Measurements from ENCODE around the gene TSPAN3. TPM values are rescaled to one million over a fixed set of nuclear protein-coding genes. Genes with fewer than 3 reads are reported as not detected.

Gene TSPAN3
- total RNA-seq, 3 donors from 2014 or later = 148 to 398 (median 292) TPM

GRCh38 chr15:77012868-77013267 lies 58.0 kb downstream of the TSPAN3 start:
- Histone ChIP-seq H3K27me3 (no peaks in the 10 kb centered on the region), H3K36me3 (no peaks in the 10 kb centered on the region), H3K4me3 (no peak overlapping the region), H3K9me3 (no peaks in the 10 kb centered on the region), H3K4me1 (no peaks in the 10 kb centered on the region), H3K27ac (no peak overlapping the region)
- no peak for DNase-seq (ENCODE audit: low spot score in 2 of 2)
- TF ChIP-seq POLR2AphosphoS5 (IDR thresholded peaks at IDR 0.05) (no peak), CTCF (IDR thresholded peaks at IDR 0.05) (no peak), POLR2A (IDR thresholded peaks at IDR 0.05) (no peak)
- intact Hi-C loops (cut with DNase I; ENCODE audit: low total_unique reads) = no loop called here

GRCh38 chr15:77012117-77012712 lies 58.7 kb downstream of the TSPAN3 start:
- TF ChIP-seq POLR2A (IDR thresholded peaks at IDR 0.05) = no peak
- TF ChIP-seq CTCF (IDR thresholded peaks at IDR 0.05) = no peak
- TF ChIP-seq POLR2AphosphoS5 (IDR thresholded peaks at IDR 0.05) = no peak
- Histone ChIP-seq H3K27ac (no peak overlapping the region), H3K9me3 (no peaks in the 10 kb centered on the region), H3K36me3 (no peaks in the 10 kb centered on the region), H3K4me3 (no peak overlapping the region), H3K27me3 (no peaks in the 10 kb centered on the region), H3K4me1 (no peaks in the 10 kb centered on the region)
- intact Hi-C loops (cut with DNase I; ENCODE audit: low total_unique reads) = no loop called here
- DNase-seq (ENCODE audit: low spot score in 2 of 2) = no peak

- no peak overlapping the region for H3K27ac ChIP-seq
- no peaks in the 10 kb centered on the region for H3K4me1 ChIP-seq
- no peaks in the 10 kb centered on the region for H3K27me3 ChIP-seq
- DNase-seq (ENCODE audit: low spot score in 2 of 2) = no peak
- no peaks in the 10 kb centered on the region for H3K9me3 ChIP-seq
- H3K36me3 ChIP-seq = no peaks in the 10 kb centered on the region
- no peak overlapping the region for H3K4me3 ChIP-seq
- intact Hi-C loops (cut with DNase I; ENCODE audit: low total_unique reads) = no loop called here
- TF ChIP-seq POLR2A (IDR thresholded peaks at IDR 0.05) (no peak), POLR2AphosphoS5 (IDR thresholded peaks at IDR 0.05) (no peak), CTCF (IDR thresholded peaks at IDR 0.05) (no peak)
Measured at GRCh38 chr15:77010857-77011256, 60.1 kb downstream of the TSPAN3 start.

DNA sequence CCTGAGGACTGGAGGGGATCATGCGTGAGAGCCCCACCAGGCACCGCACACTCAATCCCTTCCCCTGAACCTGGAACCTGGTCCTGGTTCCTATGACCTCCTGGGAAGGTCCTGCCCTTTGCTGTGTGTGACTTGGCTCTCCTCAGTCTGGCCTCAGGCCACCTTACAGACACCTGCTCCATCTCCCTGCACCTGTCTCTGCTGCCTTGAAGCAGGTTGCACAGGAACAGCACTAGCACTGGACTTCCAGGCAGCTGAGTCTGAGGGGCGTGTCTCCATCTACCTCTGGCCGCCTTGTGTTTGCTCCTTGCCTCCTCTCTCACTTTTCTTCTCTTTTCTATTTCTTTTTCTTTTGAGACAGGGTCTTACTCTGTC lies 60.6 kb downstream of the TSPAN3 start:
- Histone ChIP-seq H3K4me1 (no peaks in the 10 kb centered on the region), H3K36me3 (no peaks in the 10 kb centered on the region), H3K4me3 (no peak overlapping the region), H3K27me3 (no peaks in the 10 kb centered on the region), H3K9me3 (no peaks in the 10 kb centered on the region), H3K27ac (no peak overlapping the region)
- intact Hi-C loops (cut with DNase I; ENCODE audit: low total_unique reads) = no loop called here
- no peak for DNase-seq (ENCODE audit: low spot score in 2 of 2)
- TF ChIP-seq POLR2A (IDR thresholded peaks at IDR 0.05) (no peak), POLR2AphosphoS5 (IDR thresholded peaks at IDR 0.05) (no peak), CTCF (IDR thresholded peaks at IDR 0.05) (no peak)

DNA sequence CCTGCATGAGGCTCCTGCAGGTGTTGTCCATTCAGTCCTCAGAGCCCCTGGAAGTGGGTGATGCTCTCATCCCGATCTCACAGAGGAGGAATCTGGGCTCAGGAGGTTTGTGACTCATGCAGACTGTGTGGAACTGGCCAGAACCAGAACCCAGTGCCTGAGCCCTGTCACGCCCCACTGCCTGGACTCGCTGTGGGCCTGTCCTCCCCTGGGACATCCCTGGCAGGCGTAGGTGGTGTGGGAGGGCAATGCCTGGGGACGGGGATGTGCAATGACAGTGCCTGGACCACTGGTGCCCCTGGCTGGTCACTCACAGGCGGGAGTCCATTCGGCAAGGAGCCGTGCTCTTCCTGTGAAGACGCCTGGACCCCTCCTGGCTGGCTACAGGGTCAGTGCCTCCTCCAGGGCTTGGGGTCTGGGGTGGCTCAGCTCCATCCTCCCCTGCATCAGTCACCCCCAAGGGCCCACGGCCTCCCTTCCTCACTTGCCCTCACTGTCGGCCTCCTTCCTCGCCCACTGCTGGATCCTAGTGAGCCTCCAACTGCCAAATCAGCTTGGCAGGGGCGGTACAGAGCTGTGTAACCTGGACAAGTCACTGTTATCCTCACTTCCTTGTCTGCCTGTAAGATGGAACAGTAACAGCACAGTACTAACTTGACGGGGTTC lies 61.1 kb downstream of the TSPAN3 start:
- no peaks in the 10 kb centered on the region for H3K4me1 ChIP-seq
- no peaks in the 10 kb centered on the region for H3K9me3 ChIP-seq
- H3K27ac ChIP-seq = no peak overlapping the region
- H3K27me3 ChIP-seq = no peaks in the 10 kb centered on the region
- intact Hi-C loops (cut with DNase I; ENCODE audit: low total_unique reads) = no loop called here
- no peak for DNase-seq (ENCODE audit: low spot score in 2 of 2)
- TF ChIP-seq POLR2A (IDR thresholded peaks at IDR 0.05) (no peak), CTCF (IDR thresholded peaks at IDR 0.05) (no peak), POLR2AphosphoS5 (IDR thresholded peaks at IDR 0.05) (no peak)
- no peak overlapping the region for H3K4me3 ChIP-seq
- H3K36me3 ChIP-seq = no peaks in the 10 kb centered on the region

Data from breast epithelium (tissue), 4 donors.